ENCODE measurements around the gene REXO2. TPM values are rescaled to one million over a fixed set of nuclear protein-coding genes. Genes with fewer than 3 reads are reported as not detected.

REXO2 gene
- total RNA-seq, 4 donors from 2014 or later: 78.4 to 114 (median 104) TPM

DNA sequence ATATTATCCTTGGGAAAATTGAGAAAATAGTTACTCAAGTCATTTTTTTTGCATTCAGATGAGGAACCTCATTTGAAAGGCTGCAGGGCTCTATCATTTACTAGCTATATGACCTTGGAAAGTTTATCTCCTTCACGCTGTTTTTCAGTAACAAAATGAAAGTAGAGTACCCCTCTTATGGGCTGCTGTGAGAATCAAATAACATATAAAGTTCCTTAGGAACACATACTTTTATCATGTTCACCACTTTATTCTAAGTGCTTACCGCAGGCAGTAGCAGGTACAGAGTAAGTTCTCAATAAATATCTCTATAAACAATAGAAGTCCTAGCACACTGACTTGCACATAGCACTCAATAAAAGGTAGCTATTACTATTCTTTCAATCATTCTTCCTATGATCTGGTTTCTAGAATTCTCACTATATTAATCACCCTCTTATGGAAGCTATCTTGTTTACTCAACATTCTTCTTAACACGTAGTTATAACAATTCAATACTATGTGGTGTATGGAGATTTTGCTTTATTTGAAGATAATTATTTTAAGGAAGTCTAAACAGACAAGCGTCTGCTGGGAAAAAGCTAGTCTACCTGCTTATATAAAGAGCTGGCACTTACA is 40.9 kb upstream of the REXO2 start:
- WGBS, 2 donors: 82 to 83% methylated on average over 4 of the region's 4 CpGs

DNA sequence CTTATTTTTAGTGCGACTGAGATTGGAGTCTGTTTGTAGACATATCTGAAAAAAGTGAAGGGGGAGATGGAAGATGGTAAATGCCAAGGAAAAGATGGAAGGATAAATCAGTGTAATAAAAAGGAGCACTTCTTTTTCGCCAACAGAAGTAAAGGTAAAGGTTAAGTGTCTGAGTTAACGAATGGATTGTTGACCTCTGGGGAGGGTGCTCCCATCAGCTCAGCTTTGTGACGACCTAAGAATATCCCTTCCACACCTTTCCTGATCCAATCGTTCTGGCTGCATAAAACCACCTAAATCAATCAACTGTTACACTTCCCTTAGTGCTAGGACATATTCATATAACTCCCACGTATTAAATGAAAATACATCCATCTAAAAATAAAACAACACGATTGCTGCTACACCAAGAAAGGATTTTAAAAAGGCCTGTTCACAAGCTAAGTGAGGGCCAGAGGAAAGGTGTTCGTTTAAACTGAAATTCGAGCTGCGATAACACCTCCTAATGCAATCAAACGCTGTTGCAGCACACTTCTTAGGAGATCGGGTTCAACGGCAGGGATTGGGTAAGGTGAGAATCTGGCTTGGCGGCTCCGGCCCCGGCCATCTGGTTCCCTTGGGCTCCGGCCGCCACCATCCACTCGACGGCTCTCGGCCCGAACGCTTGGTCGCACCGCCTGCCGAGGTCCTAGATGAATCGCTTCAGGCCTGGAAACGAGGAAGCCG is 39.6 kb upstream of the REXO2 start:
- DNase-seq (ENCODE audit: low spot score in 2 of 2): no peak
- intact Hi-C loops (cut with DNase I; ENCODE audit: low total_unique reads): no loop called here
- WGBS, 2 donors: 6 to 9% methylated on average over 14 to 27 of the region's 29 CpGs
- TF ChIP-seq, protein P1, sequence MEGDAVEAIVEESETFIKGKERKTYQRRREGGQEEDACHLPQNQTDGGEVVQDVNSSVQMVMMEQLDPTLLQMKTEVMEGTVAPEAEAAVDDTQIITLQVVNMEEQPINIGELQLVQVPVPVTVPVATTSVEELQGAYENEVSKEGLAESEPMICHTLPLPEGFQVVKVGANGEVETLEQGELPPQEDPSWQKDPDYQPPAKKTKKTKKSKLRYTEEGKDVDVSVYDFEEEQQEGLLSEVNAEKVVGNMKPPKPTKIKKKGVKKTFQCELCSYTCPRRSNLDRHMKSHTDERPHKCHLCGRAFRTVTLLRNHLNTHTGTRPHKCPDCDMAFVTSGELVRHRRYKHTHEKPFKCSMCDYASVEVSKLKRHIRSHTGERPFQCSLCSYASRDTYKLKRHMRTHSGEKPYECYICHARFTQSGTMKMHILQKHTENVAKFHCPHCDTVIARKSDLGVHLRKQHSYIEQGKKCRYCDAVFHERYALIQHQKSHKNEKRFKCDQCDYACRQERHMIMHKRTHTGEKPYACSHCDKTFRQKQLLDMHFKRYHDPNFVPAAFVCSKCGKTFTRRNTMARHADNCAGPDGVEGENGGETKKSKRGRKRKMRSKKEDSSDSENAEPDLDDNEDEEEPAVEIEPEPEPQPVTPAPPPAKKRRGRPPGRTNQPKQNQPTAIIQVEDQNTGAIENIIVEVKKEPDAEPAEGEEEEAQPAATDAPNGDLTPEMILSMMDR (IDR thresholded peaks at IDR 0.05): no peak
- no peak for TF ChIP-seq POLR2A (IDR thresholded peaks at IDR 0.05)
- H3K4me3 ChIP-seq (ENCODE audit: low read depth, poor library complexity, severe bottlenecking): peak overlapping the region; percentile 89

More for the DNA sequence above, 40.9 kb upstream of the REXO2 start:
- TF ChIP-seq, protein P1 (IDR thresholded peaks at IDR 0.05): no peak
- no peak for TF ChIP-seq POLR2A (IDR thresholded peaks at IDR 0.05)
- H3K4me3 ChIP-seq (ENCODE audit: low read depth, poor library complexity, severe bottlenecking): no peak overlapping the region
- intact Hi-C loops (cut with DNase I; ENCODE audit: low total_unique reads): no loop called here
- DNase-seq (ENCODE audit: low spot score in 2 of 2): no peak

DNA sequence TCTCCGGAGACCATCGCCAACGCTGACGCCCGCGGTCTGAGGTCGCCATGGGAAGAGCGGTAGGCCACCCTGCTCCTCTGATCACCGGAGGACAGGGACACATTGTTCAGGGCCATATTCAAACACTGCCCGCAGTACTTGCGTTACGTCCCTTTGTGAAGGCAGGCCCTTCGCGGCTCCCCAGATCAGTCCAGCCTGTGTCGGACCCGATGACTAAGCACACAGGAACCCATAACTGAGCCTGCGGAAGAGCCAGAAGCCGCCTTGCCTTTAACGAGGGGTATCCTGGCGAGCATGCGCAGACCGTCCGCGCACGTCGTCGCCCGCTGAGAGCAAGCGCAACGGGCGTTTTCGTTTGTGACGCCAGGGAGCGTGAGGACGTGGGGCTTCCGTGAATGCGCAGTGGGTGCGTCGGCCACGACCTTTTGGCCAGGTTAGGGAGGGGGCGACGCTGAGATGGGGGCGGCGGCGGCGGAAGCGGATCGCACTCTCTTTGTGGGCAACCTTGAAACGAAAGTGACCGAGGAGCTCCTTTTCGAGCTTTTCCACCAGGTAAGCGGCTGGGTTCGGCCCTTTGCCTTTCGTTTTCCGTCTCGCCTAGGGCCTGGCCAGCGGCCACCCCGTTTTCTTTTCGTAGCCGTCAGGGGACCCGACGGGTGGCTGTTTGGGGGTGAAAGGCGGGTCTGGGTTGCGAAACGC is 38.9 kb upstream of the REXO2 start, which contains the start of the genes C11orf71 and RBM7:
Gene C11orf71 (minus strand): TSS at position 296 of the 699 bp plus-strand sequence. CDS start 180 bp downstream, at position 116.
Gene RBM7 (plus strand): TSS at position 451 of the 699 bp plus-strand sequence. CDS start 6 bp downstream, at position 457.
- peak; percentile 97 to 99 for DNase-seq (ENCODE audit: low spot score in 2 of 2)
- peak within 1 kb of the TSS; percentile 89 for H3K4me3 ChIP-seq (ENCODE audit: low read depth, poor library complexity, severe bottlenecking)
- intact Hi-C loops (cut with DNase I; ENCODE audit: low total_unique reads): no loop called here
- peak in 1 of 2 donors; percentile 81 for TF ChIP-seq POLR2A (IDR thresholded peaks at IDR 0.05)
- TF ChIP-seq, protein P1 (IDR thresholded peaks at IDR 0.05): no peak
- 0% methylated on average over 23 to 34 of the region's 65 CpGs for WGBS, 2 donors

DNA sequence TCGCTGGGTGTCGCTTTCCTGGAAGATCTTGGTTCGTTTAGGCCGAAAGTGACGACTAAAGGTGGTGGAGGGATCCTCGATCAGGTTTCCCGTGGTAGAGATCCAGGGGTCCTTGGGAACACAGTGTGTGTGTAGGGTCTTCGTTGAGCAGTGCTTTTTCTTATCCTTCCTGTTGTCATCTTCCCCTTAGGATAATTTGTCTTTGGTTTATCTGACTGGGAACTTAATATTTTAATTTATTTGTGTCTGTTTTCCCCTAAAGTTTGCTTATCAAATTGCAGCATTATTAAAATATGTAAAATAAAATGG is 38.4 kb upstream of the REXO2 start:
- TF ChIP-seq, protein P1 (IDR thresholded peaks at IDR 0.05): no peak
- no peak for TF ChIP-seq POLR2A (IDR thresholded peaks at IDR 0.05)
- H3K4me3 ChIP-seq (ENCODE audit: low read depth, poor library complexity, severe bottlenecking): peak overlapping the region; percentile 89
- intact Hi-C loops (cut with DNase I; ENCODE audit: low total_unique reads): no loop called here
- DNase-seq (ENCODE audit: low spot score in 2 of 2): no peak
- WGBS, 2 donors: 0% methylated on average over 8 of the region's 8 CpGs

DNA sequence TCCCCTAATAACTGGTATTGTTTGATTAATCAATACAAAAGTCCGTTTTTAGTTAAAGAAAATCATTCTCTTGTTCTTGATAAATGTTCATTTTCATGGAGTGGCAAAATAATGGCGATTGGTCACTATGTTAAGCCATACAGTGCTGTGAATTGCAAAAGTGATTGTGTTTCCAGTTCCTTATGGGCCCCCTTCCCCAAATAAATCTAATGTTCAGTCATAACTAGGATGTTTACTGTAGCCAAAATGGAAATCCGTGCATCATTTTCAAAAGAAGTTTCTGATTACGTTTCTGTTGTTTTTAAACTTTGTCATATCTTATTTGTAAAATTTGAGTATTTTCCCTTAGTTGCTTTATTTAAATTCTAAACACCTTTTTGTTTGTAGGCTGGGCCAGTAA is 38.0 kb upstream of the REXO2 start:
- H3K4me3 ChIP-seq (ENCODE audit: low read depth, poor library complexity, severe bottlenecking): peak overlapping the region; percentile 89
- TF ChIP-seq POLR2A (IDR thresholded peaks at IDR 0.05): no peak
- TF ChIP-seq, protein P1 (IDR thresholded peaks at IDR 0.05): no peak
- intact Hi-C loops (cut with DNase I; ENCODE audit: low total_unique reads): no loop called here
- 3 to 4% methylated on average over 4 of the region's 4 CpGs for WGBS, 2 donors
- DNase-seq (ENCODE audit: low spot score in 2 of 2): no peak
